Measurements from ENCODE around the gene PIGC.

The PIGC gene

DNA sequence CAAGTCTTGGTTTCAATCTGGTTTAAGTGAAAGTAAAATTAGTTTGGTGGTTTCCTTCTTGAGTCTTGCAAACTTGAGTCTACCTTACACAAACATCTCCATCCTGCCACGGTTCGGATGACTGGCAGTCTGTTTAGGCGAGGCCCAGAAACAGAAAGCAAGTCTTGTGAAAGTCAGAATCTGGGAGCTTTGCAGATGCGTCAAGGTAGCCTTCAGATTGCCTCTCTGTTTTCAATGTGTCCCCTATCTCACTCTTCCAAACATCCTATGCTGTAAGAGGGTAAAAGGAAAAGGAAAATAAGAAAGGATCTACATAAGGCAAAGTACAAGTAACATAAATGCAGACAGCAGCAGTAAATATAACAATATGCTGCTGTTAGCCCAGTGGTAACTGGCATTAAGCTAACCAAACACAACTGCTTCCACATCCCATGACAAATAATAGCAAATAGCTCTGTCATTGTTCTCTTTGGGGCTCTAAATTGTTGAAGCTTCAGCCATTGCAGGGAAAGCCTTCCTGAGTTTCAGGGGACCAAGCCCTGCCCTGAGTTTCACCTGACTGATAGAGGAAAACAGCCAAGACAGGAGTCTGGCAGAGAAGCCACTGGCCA lies 49.6 kb downstream of the PIGC start:
- DNase-seq (ENCODE audit: extremely low spot score), result no peak
- POLR2A ChIA-PET, result no interaction called here
- TF ChIP-seq SP1 (IDR thresholded peaks at IDR 0.05) (no peak), TARDBP (IDR thresholded peaks at IDR 0.05) (no peak), BHLHE40 (IDR thresholded peaks at IDR 0.05; ENCODE audit: borderline replicate concordance) (no peak), FOXA1 (IDR thresholded peaks at IDR 0.05) (no peak), SUZ12 (IDR thresholded peaks at IDR 0.05) (no peak), FOXK2 (IDR thresholded peaks at IDR 0.05) (no peak), HDGF (IDR thresholded peaks at IDR 0.05; ENCODE audit: borderline replicate concordance) (no peak), FOXM1 (IDR thresholded peaks at IDR 0.05; ENCODE audit: borderline replicate concordance) (no peak), PKNOX1 (IDR thresholded peaks at IDR 0.05) (no peak), ELF4 (IDR thresholded peaks at IDR 0.05) (no peak), LEF1 (IDR thresholded peaks at IDR 0.05; ENCODE audit: borderline replicate concordance) (no peak), L3MBTL2 (conservative IDR thresholded peaks at IDR 0.05) (no peak), ARNT (IDR thresholded peaks at IDR 0.05) (no peak), NFRKB (IDR thresholded peaks at IDR 0.05) (no peak), CTBP1 (IDR thresholded peaks at IDR 0.05; ENCODE audit: borderline replicate concordance) (no peak), ZNF384 (IDR thresholded peaks at IDR 0.05) (no peak)
- CTCF ChIA-PET, result interaction anchor here (0.8 kb wide), 1 partner anchor 35 kb away, joined by 8 read pairs; no protein-coding TSS in a partner anchor

GRCh38 chr1:172393354-172393753 lies 50.5 kb downstream of the PIGC start:
- TF ChIP-seq SP1 (IDR thresholded peaks at IDR 0.05) (no peak), NFRKB (IDR thresholded peaks at IDR 0.05) (no peak), HDGF (IDR thresholded peaks at IDR 0.05; ENCODE audit: borderline replicate concordance) (no peak), PKNOX1 (IDR thresholded peaks at IDR 0.05) (no peak), FOXA1 (IDR thresholded peaks at IDR 0.05) (no peak), SUZ12 (IDR thresholded peaks at IDR 0.05) (no peak)
- ChIA-PET POLR2A (no interaction called here), CTCF (no interaction called here)
- DNase-seq (ENCODE audit: extremely low spot score), result no peak

- DNase-seq (ENCODE audit: extremely low spot score), result no peak
- POLR2A ChIA-PET, result no interaction called here
- TF ChIP-seq LEF1 (IDR thresholded peaks at IDR 0.05; ENCODE audit: borderline replicate concordance) (no peak), L3MBTL2 (conservative IDR thresholded peaks at IDR 0.05) (no peak), ZNF384 (IDR thresholded peaks at IDR 0.05) (no peak), FOXK2 (IDR thresholded peaks at IDR 0.05) (no peak), SP1 (IDR thresholded peaks at IDR 0.05) (no peak), CTBP1 (IDR thresholded peaks at IDR 0.05; ENCODE audit: borderline replicate concordance) (no peak), ARNT (IDR thresholded peaks at IDR 0.05) (no peak), ELF4 (IDR thresholded peaks at IDR 0.05) (no peak), BHLHE40 (IDR thresholded peaks at IDR 0.05; ENCODE audit: borderline replicate concordance) (no peak), TARDBP (IDR thresholded peaks at IDR 0.05) (no peak), HDGF (IDR thresholded peaks at IDR 0.05; ENCODE audit: borderline replicate concordance) (no peak), NFRKB (IDR thresholded peaks at IDR 0.05) (no peak), PKNOX1 (IDR thresholded peaks at IDR 0.05) (no peak), SUZ12 (IDR thresholded peaks at IDR 0.05) (no peak), FOXA1 (IDR thresholded peaks at IDR 0.05) (no peak), FOXM1 (IDR thresholded peaks at IDR 0.05; ENCODE audit: borderline replicate concordance) (no peak)
- CTCF ChIA-PET, result no interaction called here
These were observed 51.9 kb downstream of the PIGC start for GRCh38 chr1:172391976-172392375.

Measured in HEK293T (cell line).